Ascending aorta (tissue), 2 donors: ENCODE data around the gene ADAMTS17. TPM values are rescaled to one million over a fixed set of nuclear protein-coding genes. Genes with fewer than 3 reads are reported as not detected.
A peak's percentile ranks its signal among the peaks of the same experiment; 100 is the strongest.

Experiments used
- DNase-seq, 2 donors: peaks; one replicate each; pipeline ENCODE4 v3.0.0-alpha.2; 2019; ENCODE audit warnings: low spot score in 2 of 2
- H3K27ac ChIP-seq, 2 donors: fragments of 200-600 bp; sonication (generic); one replicate each; pipeline ENCODE4 v1.5.1; 2016 to 2017; ENCODE audit warnings: mild to moderate bottlenecking in 1 of 2
- H3K27me3 ChIP-seq: fragments of 200-600 bp; sonication (generic); one replicate; pipeline ENCODE4 v1.5.1; 2017
- H3K36me3 ChIP-seq, 2 donors: fragments of 200-600 bp; sonication (generic); one replicate each; pipeline ENCODE4 v1.5.1; 2016
- H3K4me1 ChIP-seq, 2 donors: fragments of 200-600 bp; sonication (generic); one replicate each; pipeline ENCODE4 v1.5.1; 2016 to 2017; ENCODE audit warnings: mild to moderate bottlenecking in 1 of 2
- H3K4me3 ChIP-seq, 2 donors: fragments of 200-600 bp; sonication (generic); one replicate each; pipeline ENCODE4 v1.5.1; 2016 to 2017; ENCODE audit warnings: mild to moderate bottlenecking in 1 of 2
- H3K9me3 ChIP-seq, 2 donors: fragments of 200-600 bp; sonication (generic); one replicate each; pipeline ENCODE4 v1.5.1; 2016
- intact Hi-C: fragments of 100-400 bp; cut with DNase I; formaldehyde crosslinking; loops from one replicate; pipeline ENCODE4 v1.15.1; 2023
- total RNA-seq: library from RNA; depleted of rRNA; stranded (reverse); fragments of >200 nt; gene quantifications from one replicate; pipeline ENCODE4 v1.1.0, GENCODE V29; 2016
- TF ChIP-seq, protein P1 (sequence below), 3 experiments: fragments of 200-600 bp in 2 of 3; fragments of 450-650 bp in 1 of 3; sonication (generic) in 2 of 3; IDR thresholded peaks; one replicate each; pipeline ENCODE4 v1.5.1; 2016 to 2019; ENCODE audit warnings: antibody characterized with exemption in 3 of 3, mild to moderate bottlenecking in 1 of 3, moderate library complexity in 1 of 3

Gene ADAMTS17
- total RNA-seq, 1 donor from 2014 or later = 2.8 TPM

DNA sequence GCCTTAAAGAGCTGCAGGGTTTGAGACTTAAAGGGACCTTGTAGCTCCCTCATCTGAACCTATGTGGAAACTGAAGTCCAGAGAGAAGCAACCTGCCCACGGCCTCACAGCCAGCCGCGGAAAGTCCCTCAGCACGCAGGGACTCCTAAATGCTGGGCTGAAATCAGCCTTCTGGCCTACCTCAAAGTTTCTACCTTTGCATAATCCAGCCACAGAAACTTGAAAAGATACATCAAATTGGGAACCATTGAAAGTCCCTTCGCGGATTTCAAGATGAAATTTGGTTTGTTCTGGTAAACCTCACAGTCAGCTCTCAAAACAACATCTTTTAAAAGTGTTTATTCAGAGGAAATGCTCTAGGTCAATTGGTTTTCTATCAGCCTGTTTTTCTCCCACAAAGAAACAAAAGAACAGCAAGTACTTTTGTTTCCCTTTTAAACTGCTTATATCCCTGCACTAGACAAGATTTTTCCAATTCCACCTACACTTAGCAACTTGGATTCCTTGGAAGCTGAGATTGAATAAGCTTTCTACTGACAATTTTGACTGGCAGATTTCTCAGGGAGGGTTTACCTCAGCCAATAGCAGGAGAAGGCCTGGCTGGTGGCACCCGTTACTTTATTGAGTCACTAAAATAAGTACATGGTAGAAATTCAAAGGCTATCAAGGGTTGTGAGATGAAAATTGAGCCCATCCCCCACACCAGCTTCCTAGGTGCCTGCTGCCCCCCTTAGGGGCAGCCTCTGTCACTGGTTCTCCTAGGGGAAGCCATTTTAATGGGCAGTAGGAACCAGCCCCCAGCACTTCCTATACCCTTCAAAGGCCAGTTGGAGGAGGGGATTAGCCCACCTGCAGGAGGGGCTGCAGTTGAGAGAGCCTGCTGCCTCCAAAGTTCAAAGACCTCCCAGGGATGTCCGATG, 171.2 kb downstream of the ADAMTS17 start:
- TF ChIP-seq, protein P1, sequence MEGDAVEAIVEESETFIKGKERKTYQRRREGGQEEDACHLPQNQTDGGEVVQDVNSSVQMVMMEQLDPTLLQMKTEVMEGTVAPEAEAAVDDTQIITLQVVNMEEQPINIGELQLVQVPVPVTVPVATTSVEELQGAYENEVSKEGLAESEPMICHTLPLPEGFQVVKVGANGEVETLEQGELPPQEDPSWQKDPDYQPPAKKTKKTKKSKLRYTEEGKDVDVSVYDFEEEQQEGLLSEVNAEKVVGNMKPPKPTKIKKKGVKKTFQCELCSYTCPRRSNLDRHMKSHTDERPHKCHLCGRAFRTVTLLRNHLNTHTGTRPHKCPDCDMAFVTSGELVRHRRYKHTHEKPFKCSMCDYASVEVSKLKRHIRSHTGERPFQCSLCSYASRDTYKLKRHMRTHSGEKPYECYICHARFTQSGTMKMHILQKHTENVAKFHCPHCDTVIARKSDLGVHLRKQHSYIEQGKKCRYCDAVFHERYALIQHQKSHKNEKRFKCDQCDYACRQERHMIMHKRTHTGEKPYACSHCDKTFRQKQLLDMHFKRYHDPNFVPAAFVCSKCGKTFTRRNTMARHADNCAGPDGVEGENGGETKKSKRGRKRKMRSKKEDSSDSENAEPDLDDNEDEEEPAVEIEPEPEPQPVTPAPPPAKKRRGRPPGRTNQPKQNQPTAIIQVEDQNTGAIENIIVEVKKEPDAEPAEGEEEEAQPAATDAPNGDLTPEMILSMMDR (IDR thresholded peaks at IDR 0.05) = no peak
- Histone ChIP-seq H3K36me3 (no peaks in the 10 kb centered on the region), H3K9me3 (peaks cover 4 to 12% of the 10 kb centered on the region in 2 donors), H3K4me3 (no peak overlapping the region), H3K27me3 (no peaks in the 10 kb centered on the region), H3K27ac (no peak overlapping the region), H3K4me1 (peaks cover 0 to 15% of the 10 kb centered on the region in 2 donors)
- intact Hi-C loops = no loop called here
- DNase-seq = no peak

DNA sequence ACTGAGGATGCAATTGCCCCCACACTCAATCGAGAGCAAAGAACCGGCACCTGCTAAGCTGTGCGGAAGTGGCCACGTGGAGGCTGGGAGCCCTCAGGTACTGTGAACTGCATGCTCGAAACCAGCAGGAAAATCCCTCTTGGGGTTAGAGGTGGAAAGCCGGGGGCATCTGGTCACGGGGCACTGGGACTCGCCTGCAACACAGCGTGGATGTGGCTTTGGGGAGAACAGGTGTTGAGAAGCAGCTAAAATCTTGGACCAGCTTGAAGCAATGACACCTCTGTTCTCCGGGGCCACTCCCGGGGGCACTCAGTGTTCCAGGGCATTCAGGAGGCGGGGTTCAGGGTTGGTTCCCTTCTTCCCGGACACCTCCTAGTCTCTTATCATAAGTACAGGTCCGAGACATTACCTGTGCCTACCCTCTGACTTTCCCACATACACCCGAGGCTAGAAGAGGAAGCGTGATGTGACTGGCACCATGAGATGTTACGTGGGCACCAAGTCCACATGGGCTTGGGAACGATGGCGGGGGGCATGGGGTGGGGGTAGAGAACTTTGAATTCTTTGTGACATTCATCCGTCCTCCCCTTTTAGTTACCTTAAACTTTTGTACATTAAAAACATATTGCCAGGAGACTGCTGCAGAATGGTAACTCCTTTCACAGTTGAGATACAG, 172.0 kb downstream of the ADAMTS17 start:
- intact Hi-C loops = no loop called here
- Histone ChIP-seq H3K4me1 (peaks cover 0 to 12% of the 10 kb centered on the region in 2 donors), H3K9me3 (peaks cover 4 to 12% of the 10 kb centered on the region in 2 donors), H3K4me3 (no peak overlapping the region), H3K27ac (no peak overlapping the region), H3K36me3 (no peaks in the 10 kb centered on the region), H3K27me3 (no peaks in the 10 kb centered on the region)
- DNase-seq = no peak
- TF ChIP-seq, protein P1 (IDR thresholded peaks at IDR 0.05) = no peak

DNA sequence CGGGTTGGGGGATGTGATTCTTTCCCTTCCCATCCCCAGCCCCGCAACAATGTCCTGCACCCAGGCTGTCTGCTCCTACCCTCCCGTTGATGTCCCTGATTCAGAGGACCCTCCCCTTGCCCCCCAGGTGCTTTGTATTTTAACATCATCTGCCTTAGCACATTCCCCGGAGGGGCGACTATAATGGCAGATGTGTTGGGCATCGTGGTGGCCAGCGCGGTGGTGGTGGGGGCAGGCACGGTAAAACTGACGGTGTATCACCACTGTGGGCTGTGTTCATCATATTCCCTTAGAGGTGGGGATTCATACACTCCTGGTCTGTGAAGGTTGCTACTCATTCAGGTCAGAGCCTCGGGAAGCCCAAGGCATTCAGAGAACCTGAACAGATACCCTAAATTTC, 173.0 kb downstream of the ADAMTS17 start:
- H3K4me3 ChIP-seq = no peak overlapping the region
- no peak for DNase-seq
- H3K36me3 ChIP-seq = no peaks in the 10 kb centered on the region
- peaks cover 0 to 9% of the 10 kb centered on the region in 2 donors for H3K4me1 ChIP-seq
- no peak overlapping the region for H3K27ac ChIP-seq
- intact Hi-C loops = no loop called here
- TF ChIP-seq, protein P1 (IDR thresholded peaks at IDR 0.05) = no peak
- H3K27me3 ChIP-seq = no peaks in the 10 kb centered on the region
- peaks cover 4 to 12% of the 10 kb centered on the region in 2 donors for H3K9me3 ChIP-seq

DNA sequence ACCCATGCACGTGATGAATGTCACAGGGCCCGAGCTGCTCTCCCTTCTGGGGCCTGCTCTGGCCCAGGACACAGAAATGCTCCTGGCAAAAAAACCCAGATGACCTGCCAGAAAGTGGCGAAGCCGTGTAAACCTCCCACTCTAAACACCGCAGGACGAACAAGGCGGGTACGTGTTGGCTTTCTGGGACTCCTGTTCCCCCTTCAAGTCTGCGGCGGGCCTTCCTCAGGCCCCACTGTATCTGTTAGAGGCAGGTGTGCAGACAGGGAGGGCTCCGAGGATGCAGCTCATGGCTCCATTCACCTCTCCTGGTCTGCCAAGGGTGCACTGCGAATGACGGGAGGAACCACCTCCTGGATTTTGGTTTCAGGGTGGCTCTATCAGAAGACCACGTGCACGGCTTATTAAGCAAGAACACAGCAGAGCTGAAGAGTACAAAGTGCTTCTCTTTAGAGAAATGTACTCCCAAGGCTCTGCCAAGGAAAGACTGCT, 173.8 kb downstream of the ADAMTS17 start:
- peak in 1 of 2 donors; percentile 67 for DNase-seq
- no peaks in the 10 kb centered on the region for H3K36me3 ChIP-seq
- TF ChIP-seq, protein P1 (IDR thresholded peaks at IDR 0.05) = no peak
- H3K9me3 ChIP-seq = peaks cover 4 to 8% of the 10 kb centered on the region in 2 donors
- H3K4me3 ChIP-seq = peak overlapping the region in 1 of 2 donors; percentile 47
- peak overlapping the region; percentile 49 to 53 for H3K27ac ChIP-seq
- H3K27me3 ChIP-seq = no peaks in the 10 kb centered on the region
- H3K4me1 ChIP-seq = peaks cover 0 to 9% of the 10 kb centered on the region in 2 donors
- intact Hi-C loops = no loop called here

DNA sequence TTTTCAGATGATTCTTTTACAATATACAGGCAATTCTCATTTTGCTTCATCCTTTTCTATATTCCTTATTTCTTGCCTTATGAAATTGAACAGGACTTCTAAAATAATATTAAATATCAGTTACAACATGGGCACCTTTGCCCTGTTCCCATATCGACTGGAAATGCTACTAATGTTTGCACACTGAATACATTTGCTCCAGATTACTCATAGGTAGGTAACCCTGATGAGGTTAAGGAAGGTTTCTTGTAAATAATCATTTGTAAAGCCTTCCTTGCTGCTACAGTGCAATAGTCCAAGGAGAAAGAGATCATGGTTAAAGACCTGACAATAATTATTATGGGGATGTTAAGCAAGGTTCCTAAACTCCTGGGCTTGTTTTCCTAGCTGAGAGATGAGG, 175.5 kb downstream of the ADAMTS17 start:
- no peak for DNase-seq
- Histone ChIP-seq H3K9me3 (no peaks in the 10 kb centered on the region), H3K36me3 (no peaks in the 10 kb centered on the region), H3K27ac (no peak overlapping the region), H3K4me1 (peaks cover 0 to 9% of the 10 kb centered on the region in 2 donors), H3K4me3 (no peak overlapping the region), H3K27me3 (no peaks in the 10 kb centered on the region)
- TF ChIP-seq, protein P1 (IDR thresholded peaks at IDR 0.05) = no peak
- intact Hi-C loops = no loop called here
